ENCODE results near the gene TMEM138.

- no peak for TF ChIP-seq POLR2A (IDR thresholded peaks at IDR 0.05)
- TF ChIP-seq, protein P1, sequence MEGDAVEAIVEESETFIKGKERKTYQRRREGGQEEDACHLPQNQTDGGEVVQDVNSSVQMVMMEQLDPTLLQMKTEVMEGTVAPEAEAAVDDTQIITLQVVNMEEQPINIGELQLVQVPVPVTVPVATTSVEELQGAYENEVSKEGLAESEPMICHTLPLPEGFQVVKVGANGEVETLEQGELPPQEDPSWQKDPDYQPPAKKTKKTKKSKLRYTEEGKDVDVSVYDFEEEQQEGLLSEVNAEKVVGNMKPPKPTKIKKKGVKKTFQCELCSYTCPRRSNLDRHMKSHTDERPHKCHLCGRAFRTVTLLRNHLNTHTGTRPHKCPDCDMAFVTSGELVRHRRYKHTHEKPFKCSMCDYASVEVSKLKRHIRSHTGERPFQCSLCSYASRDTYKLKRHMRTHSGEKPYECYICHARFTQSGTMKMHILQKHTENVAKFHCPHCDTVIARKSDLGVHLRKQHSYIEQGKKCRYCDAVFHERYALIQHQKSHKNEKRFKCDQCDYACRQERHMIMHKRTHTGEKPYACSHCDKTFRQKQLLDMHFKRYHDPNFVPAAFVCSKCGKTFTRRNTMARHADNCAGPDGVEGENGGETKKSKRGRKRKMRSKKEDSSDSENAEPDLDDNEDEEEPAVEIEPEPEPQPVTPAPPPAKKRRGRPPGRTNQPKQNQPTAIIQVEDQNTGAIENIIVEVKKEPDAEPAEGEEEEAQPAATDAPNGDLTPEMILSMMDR (IDR thresholded peaks at IDR 0.05) = no peak
Observed at GRCh38 chr11:61329871-61330270, 32.3 kb upstream of the TMEM138 start.
